HG02759 (cell line): ENCODE results near the gene LCE3B.

Experiments
- ATAC-seq: cut with Tn5 transposase; IDR thresholded peaks from one replicate; pipeline ENCODE4 v1.9.1; 2021; ENCODE audit warnings: mild to moderate bottlenecking, moderate library complexity; ENCODE audit not compliant: unreplicated experiment

The LCE3B gene

GRCh38 chr1:152657677-152658076 lies 44.1 kb downstream of the LCE3B start:
- ATAC-seq, result no peak

- ATAC-seq, result no peak
These were observed 45.0 kb downstream of the LCE3B start for GRCh38 chr1:152658649-152659048.

- ATAC-seq, result no peak
These were observed 49.5 kb downstream of the LCE3B start, which contains the start of gene LCE2D for GRCh38 chr1:152663098-152663497. TSS of gene LCE2D (plus strand) at chr1:152663380. CDS start at chr1:152664106, 726 bp downstream.
